Hepatocyte (in vitro differentiated cells): ENCODE data around the gene STAMBP. TPM values are rescaled to one million over a fixed set of nuclear protein-coding genes. Genes with fewer than 3 reads are reported as not detected.

Experiments used
- DNase-seq: peaks from one replicate; pipeline ENCODE4 v3.0.0-alpha.2; 2016; ENCODE audit warnings: low spot score
- H2AFZ ChIP-seq: fragments of 200-600 bp; sonication (generic); 2 replicates; pipeline ENCODE4 v1.6.0; 2016; ENCODE audit warnings: antibody characterized with exemption, mild to moderate bottlenecking
- H3K27ac ChIP-seq: fragments of 200-600 bp; sonication (generic); 2 replicates; pipeline ENCODE4 v1.5.1; 2016; ENCODE audit warnings: mild to moderate bottlenecking
- H3K27me3 ChIP-seq: fragments of 200-600 bp; sonication (generic); 2 replicates; pipeline ENCODE4 v1.6.1; 2016
- H3K36me3 ChIP-seq: fragments of 200-600 bp; sonication (generic); replicated peaks from 2 replicates; pipeline ENCODE4 v1.5.1; 2016; ENCODE audit warnings: low read depth; ENCODE audit not compliant: insufficient read depth
- H3K4me1 ChIP-seq: fragments of 200-600 bp; sonication (generic); 2 replicates; pipeline ENCODE4 v1.5.1; 2016; ENCODE audit warnings: mild to moderate bottlenecking, moderate library complexity; ENCODE audit not compliant: insufficient read depth
- H3K4me2 ChIP-seq: fragments of 200-600 bp; sonication (generic); 2 replicates; pipeline ENCODE4 v1.6.0; 2016
- H3K4me3 ChIP-seq: fragments of 200-600 bp; sonication (generic); 2 replicates; pipeline ENCODE4 v1.5.1; 2016; ENCODE audit warnings: mild to moderate bottlenecking
- H3K79me2 ChIP-seq: fragments of 200-600 bp; sonication (generic); 2 replicates; pipeline ENCODE4 v1.6.0; 2017; ENCODE audit warnings: mild to moderate bottlenecking
- H3K9me2 ChIP-seq: fragments of 200-600 bp; sonication (generic); replicated peaks from 2 replicates; pipeline ENCODE4 v1.6.0; 2017; ENCODE audit warnings: mild to moderate bottlenecking; ENCODE audit not compliant: insufficient read depth
- H3K9me3 ChIP-seq: fragments of 200-600 bp; sonication (generic); 2 replicates; pipeline ENCODE4 v1.5.1; 2016; ENCODE audit warnings: low read depth, mild to moderate bottlenecking
- H4K20me1 ChIP-seq: fragments of 200-600 bp; sonication (generic); 2 replicates; pipeline ENCODE4 v1.6.0; 2016; ENCODE audit warnings: mild to moderate bottlenecking; ENCODE audit not compliant: insufficient read depth, poor library complexity, severe bottlenecking
- EZH2 ChIP-seq: fragments of 200-600 bp; sonication (generic); IDR thresholded peaks from 2 replicates; pipeline ENCODE4 v1.6.1; 2016; ENCODE audit warnings: antibody characterized with exemption, mild to moderate bottlenecking, borderline replicate concordance
- EZH2phosphoT487 ChIP-seq: fragments of 200-600 bp; sonication (generic); IDR thresholded peaks from one replicate; pipeline ENCODE4 v1.6.1; 2018; ENCODE audit warnings: antibody characterized with exemption, mild to moderate bottlenecking, low read depth, moderate library complexity; ENCODE audit not compliant: unreplicated experiment, severe bottlenecking
- WGBS: methylation state at CpG from one replicate; pipeline ENCODE4 v1.1.6; 2016; ENCODE audit warnings: low lambda C conversion rate; ENCODE audit errors: missing lambda C conversion rate; 5-methylcytosine and 5-hydroxymethylcytosine counted together
- polyA plus RNA-seq: library from polyadenylated mRNA; unstranded; fragments of >200 nt; fragmentation: Nextera tagmentation; extraction: Ambion mirVana; gene quantifications from 2 replicates; pipeline ENCODE4 v1.2.1, GENCODE V29; 2016
- total RNA-seq: library from RNA; depleted of rRNA; stranded (reverse); fragments of >200 nt; gene quantifications from 2 replicates; pipeline ENCODE4 v1.2.3, GENCODE V29; 2014
- TF ChIP-seq, protein P1 (sequence below): fragments of 200-600 bp; sonication (generic); IDR thresholded peaks from 2 replicates; pipeline ENCODE4 v1.5.1; 2016; ENCODE audit warnings: antibody characterized with exemption, mild to moderate bottlenecking; ENCODE audit not compliant: poor library complexity

The STAMBP gene
- total and polyA plus RNA-seq, 2 experiments from 2014 or later = 34.3 to 43.0 TPM

DNA sequence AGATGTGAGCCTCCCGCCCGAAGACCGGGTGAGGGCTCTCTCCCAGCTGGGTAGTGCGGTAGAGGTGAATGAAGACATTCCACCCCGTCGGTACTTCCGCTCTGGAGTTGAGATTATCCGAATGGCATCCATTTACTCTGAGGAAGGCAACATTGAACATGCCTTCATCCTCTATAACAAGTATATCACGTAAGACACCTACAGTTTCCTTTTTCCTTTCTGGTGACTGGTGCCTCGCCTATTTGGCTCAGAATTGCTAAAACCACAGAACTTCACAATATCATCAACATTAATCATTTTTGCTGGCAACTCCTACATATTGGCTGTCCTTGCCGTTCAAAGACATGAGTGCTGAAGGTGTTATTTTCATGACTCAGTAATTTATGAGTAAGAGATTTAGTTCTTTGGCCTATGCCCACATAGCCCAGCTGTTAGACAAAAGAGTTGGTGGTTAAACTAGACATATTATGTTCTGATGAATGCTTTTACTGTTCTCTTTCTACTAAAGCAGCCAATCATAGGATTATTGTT, 2.2 kb downstream of the STAMBP start:
- TF ChIP-seq, protein P1, sequence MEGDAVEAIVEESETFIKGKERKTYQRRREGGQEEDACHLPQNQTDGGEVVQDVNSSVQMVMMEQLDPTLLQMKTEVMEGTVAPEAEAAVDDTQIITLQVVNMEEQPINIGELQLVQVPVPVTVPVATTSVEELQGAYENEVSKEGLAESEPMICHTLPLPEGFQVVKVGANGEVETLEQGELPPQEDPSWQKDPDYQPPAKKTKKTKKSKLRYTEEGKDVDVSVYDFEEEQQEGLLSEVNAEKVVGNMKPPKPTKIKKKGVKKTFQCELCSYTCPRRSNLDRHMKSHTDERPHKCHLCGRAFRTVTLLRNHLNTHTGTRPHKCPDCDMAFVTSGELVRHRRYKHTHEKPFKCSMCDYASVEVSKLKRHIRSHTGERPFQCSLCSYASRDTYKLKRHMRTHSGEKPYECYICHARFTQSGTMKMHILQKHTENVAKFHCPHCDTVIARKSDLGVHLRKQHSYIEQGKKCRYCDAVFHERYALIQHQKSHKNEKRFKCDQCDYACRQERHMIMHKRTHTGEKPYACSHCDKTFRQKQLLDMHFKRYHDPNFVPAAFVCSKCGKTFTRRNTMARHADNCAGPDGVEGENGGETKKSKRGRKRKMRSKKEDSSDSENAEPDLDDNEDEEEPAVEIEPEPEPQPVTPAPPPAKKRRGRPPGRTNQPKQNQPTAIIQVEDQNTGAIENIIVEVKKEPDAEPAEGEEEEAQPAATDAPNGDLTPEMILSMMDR = no peak
- TF ChIP-seq EZH2phosphoT487 (no peak), EZH2 (no peak)
- Histone ChIP-seq H4K20me1 (no peaks in the 10 kb centered on the region), H3K4me3 (no peak overlapping the region), H3K27ac (no peak overlapping the region), H3K27me3 (no peaks in the 10 kb centered on the region), H3K79me2 (peaks cover 61% of the 10 kb centered on the region), H3K4me2 (peak overlapping the region; percentile 91), H3K9me2 (no peaks in the 10 kb centered on the region), H3K4me1 (peaks cover 6% of the 10 kb centered on the region), H2AFZ (no peak overlapping the region), H3K9me3 (no peaks in the 10 kb centered on the region), H3K36me3 (no peaks in the 10 kb centered on the region)
- WGBS = 95% methylated on average over 11 of the region's 11 CpGs
- DNase-seq = no peak

DNA sequence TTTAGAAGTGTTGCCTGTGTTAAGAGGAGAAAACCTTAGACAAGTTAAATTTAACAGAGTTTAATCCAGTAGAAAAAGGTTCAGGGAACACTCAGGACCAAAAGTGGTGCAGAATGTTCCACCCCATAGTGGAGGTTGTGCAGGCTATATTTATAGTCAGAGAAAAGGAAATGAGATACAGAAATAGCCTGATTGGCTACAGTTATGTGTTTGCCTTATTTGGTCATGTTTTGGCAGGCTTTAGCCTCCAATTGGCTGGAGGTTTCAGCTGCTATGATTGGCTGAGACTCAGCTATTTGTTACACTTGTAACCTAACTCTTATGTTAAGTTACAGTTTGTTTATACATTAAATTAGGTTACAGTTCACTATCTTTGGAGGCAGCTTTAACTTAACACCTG, 4.2 kb downstream of the STAMBP start:
- Histone ChIP-seq H3K79me2 (peaks cover 62% of the 10 kb centered on the region), H4K20me1 (no peaks in the 10 kb centered on the region), H3K9me2 (no peaks in the 10 kb centered on the region), H3K27me3 (no peaks in the 10 kb centered on the region), H3K9me3 (no peaks in the 10 kb centered on the region), H2AFZ (no peak overlapping the region), H3K4me2 (no peak overlapping the region), H3K4me1 (peaks cover 6% of the 10 kb centered on the region), H3K27ac (no peak overlapping the region), H3K4me3 (no peak overlapping the region), H3K36me3 (no peaks in the 10 kb centered on the region)
- no peak for DNase-seq
- TF ChIP-seq EZH2phosphoT487 (no peak), EZH2 (no peak)
- TF ChIP-seq, protein P1 = no peak

DNA sequence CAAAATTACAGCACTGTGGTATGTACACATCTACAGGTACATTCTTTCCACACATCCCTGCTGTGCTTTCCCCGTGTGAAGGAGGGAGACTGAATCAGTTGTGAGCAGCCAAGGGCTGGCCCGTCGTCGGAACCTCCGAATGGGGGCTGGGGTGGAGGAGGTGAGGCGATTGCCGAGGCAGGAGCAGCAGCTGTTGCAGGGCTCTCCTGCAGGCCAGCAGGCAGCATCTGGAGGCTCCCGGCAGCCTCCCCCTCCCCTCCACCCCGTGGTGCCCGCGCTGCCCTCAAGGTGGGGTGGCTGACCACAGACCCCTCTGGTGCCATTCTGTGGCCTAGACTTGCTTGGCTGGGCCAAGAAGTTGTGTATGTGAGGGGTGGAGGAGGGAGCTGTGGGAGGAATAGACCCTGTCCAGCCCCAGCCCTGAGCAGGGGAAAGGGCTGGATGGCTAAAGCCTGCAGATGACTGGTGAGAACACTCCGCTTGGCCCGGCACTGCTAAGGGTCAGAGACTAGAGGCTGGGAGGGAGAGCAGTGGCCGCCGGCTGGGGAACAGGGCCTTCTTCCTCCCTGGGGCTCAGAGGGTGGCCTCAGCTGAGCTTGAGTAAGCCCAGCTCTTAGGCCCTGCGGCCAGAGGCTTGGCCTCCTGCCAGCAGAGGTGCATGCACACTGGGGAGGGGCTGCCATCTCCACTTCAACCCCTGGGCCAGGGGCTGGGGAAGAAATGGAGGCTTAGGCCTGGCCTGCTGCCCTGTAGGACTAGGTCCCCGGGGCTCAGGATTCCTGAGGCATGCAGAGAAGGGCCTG, 7.6 kb downstream of the STAMBP start:
- Histone ChIP-seq H4K20me1 (no peaks in the 10 kb centered on the region), H3K27ac (no peak overlapping the region), H3K79me2 (peaks cover 42% of the 10 kb centered on the region), H3K4me2 (no peak overlapping the region), H3K4me1 (no peaks in the 10 kb centered on the region), H3K9me3 (no peaks in the 10 kb centered on the region), H3K36me3 (no peaks in the 10 kb centered on the region), H3K27me3 (no peaks in the 10 kb centered on the region), H3K9me2 (no peaks in the 10 kb centered on the region), H2AFZ (no peak overlapping the region), H3K4me3 (no peak overlapping the region)
- DNase-seq = no peak
- TF ChIP-seq, protein P1 = no peak
- TF ChIP-seq EZH2phosphoT487 = no peak
- no peak for TF ChIP-seq EZH2
- 94% methylated on average over 17 of the region's 17 CpGs for WGBS
